ENCODE results near the gene ATPAF1.

GRCh38 chr1:46615088-46615487 lies 53.1 kb downstream of the ATPAF1 start:
- no peak for TF ChIP-seq POLR2A (IDR thresholded peaks at IDR 0.05)
- TF ChIP-seq, protein P1, sequence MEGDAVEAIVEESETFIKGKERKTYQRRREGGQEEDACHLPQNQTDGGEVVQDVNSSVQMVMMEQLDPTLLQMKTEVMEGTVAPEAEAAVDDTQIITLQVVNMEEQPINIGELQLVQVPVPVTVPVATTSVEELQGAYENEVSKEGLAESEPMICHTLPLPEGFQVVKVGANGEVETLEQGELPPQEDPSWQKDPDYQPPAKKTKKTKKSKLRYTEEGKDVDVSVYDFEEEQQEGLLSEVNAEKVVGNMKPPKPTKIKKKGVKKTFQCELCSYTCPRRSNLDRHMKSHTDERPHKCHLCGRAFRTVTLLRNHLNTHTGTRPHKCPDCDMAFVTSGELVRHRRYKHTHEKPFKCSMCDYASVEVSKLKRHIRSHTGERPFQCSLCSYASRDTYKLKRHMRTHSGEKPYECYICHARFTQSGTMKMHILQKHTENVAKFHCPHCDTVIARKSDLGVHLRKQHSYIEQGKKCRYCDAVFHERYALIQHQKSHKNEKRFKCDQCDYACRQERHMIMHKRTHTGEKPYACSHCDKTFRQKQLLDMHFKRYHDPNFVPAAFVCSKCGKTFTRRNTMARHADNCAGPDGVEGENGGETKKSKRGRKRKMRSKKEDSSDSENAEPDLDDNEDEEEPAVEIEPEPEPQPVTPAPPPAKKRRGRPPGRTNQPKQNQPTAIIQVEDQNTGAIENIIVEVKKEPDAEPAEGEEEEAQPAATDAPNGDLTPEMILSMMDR (IDR thresholded peaks at IDR 0.05 in 8 of 11, conservative IDR thresholded peaks at IDR 0.05 in 3 of 11): no peak
